ENCODE results near the gene KRTAP24-1.

GRCh38 chr21:30240661-30241060 is 42.1 kb downstream of the KRTAP24-1 start:
- TF ChIP-seq CTCF (conservative IDR thresholded peaks at IDR 0.05; ENCODE audit: low read depth, low read length) (no peak), POLR2A (IDR thresholded peaks at IDR 0.05; ENCODE audit: low read depth, low read length) (no peak), RCOR1 (IDR thresholded peaks at IDR 0.05; ENCODE audit: insufficient replicate concordance, low read length) (no peak), RFX5 (IDR thresholded peaks at IDR 0.05; ENCODE audit: low read depth, low read length) (no peak), RAD21 (IDR thresholded peaks at IDR 0.05; ENCODE audit: low read length) (no peak), BHLHE40 (IDR thresholded peaks at IDR 0.05; ENCODE audit: low read depth, low read length) (no peak), CHD1 (IDR thresholded peaks at IDR 0.05; ENCODE audit: low read depth, low read length) (no peak), MAFK (IDR thresholded peaks at IDR 0.05; ENCODE audit: low read depth, low read length) (no peak), CEBPB (IDR thresholded peaks at IDR 0.05; ENCODE audit: low read depth, low read length) (no peak), NFE2L2 (IDR thresholded peaks at IDR 0.05; ENCODE audit: low read depth, low read length) (no peak), FOS (IDR thresholded peaks at IDR 0.05; ENCODE audit: low read depth, low read length) (no peak), SMC3 (IDR thresholded peaks at IDR 0.05; ENCODE audit: low read depth, low read length) (no peak)
